ENCODE data around the gene DYRK3.

- TF ChIP-seq CTCF (IDR thresholded peaks at IDR 0.05): no peak
- TF ChIP-seq POLR2AphosphoS5 (IDR thresholded peaks at IDR 0.05): no peak
- no peak for TF ChIP-seq POLR2A (IDR thresholded peaks at IDR 0.05)
These were observed 30.5 kb upstream of the DYRK3 start for GRCh38 chr1:206604861-206605260.

Data from stomach (tissue), 4 donors.